DMS53 treated with DMSO at 0.1 percent for 48 hours (cell line): ENCODE measurements around the gene OR56A4.

Experiments used
- DNase-seq: peaks from one replicate; lab custom pipeline; 2025; ENCODE audit not compliant: unreplicated experiment; lab: John Stamatoyannopoulos, UW

Gene OR56A4, protein sequence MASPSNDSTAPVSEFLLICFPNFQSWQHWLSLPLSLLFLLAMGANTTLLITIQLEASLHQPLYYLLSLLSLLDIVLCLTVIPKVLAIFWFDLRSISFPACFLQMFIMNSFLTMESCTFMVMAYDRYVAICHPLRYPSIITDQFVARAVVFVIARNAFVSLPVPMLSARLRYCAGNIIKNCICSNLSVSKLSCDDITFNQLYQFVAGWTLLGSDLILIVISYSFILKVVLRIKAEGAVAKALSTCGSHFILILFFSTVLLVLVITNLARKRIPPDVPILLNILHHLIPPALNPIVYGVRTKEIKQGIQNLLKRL

DNA sequence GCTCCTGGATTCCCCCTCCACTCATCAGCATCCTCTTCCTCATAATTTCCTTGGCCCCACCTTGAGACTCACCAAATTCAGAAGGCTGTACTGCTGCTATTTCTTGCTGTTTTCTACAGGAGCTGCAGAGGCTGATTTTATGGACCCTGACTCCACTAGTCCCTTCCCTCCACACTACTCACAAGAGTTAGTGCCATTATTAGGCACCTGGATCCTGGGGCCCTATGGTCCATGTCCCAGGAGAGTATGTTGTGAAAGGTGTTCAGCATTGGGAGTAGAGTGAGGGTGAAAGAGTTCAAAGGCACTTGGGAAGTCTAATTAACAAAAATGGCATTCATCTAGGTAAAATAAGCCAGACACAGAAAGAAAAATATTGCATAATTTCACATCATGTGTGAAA, at the start of gene OR56A4:
TSS of gene OR56A4 (minus strand) at position 101 of the 400 bp plus-strand sequence. CDS start 3,954 bp downstream, outside the sequence.
- no peak for DNase-seq

DNA sequence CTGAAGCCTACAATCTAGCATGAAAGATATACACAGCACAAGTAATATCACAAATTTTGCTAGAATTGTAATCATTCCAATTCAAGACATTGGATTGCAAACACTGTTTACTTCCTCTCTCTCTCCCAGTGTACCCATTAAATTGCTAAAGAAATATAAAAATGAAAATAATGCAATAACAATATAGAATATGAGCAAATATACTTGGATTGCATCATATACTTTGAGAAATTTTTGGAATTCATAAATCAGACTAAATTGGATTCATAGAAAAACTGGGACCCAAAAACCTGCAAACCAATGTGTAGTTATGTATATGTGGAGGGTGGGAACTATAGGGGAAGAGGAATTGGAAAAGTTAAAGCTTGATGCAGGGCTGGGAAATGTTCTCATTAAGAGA, 48.8 kb upstream of the OR56A4 start:
- no peak for DNase-seq

DNA sequence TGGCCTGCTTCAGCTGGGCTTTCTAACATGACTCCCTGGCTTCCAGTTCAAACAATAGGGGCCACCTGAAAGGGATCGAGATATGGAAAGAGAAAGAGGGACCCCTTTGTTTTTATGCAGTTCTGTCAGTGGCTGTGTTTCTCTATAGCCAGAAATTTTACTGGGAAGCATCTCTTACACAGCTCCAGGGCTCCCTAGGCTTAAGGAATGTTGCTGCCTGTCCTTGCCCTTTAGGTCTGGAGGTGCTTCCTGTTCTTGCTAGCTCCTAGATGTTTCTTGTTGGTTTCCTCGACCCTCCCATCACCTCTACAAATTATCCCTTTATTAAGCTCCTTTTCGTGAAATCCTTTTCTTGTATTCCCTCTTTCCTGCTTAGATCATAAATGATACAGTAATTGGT, 45.6 kb upstream of the OR56A4 start:
- no peak for DNase-seq

DNA sequence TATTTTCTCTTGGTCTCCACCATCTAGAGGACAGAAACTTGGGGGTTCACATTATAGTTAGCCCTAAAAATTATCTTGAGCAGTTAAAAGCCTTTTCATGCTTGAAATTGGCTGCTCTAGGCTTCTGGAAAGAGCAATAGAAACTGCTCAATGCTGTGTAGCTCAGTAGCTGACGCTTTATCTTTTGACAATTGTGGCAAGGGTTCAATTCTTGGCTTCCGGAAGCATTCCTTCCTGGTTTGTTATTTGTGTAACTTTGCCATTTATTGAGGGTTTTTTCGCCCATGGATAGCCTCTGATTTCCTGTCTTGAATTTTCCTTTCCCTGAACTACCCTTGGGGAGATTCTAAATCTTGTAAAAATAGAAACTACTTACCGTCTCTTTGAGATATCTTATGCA, 34.1 kb upstream of the OR56A4 start:
- DNase-seq: no peak

DNA sequence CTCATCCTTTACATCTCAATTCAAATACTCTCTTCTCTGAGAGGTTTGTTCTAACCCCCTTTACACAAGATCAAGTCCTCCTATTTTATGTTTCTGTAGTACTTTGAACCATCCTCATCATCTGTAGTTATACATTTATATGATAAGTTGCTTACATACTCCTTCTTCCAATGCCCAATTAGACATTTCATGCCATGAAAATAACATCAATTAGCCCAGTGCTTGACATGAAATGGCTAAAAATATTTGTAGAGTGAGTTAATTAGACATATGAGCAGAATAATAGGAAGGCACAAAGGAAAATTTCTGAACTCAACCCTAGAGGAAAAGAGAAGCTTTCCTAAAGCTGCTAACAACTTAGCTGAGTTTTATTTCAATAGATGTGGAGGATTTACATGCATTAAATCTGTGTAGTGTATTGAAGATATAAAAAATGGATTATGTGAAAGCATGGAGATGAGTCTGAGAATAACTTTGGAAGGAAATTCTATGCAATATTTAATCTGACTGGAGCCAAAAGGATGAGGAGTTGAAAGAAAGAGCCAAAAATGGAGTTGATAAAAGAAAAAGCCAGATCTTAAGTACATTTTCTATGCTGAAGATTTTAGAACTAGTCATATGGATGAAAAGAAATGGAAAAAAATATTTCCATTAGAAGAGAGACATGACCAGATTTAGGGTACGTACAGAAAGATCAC, 24.1 kb upstream of the OR56A4 start, which contains the start of gene OR56A1:
TSS of gene OR56A1 (minus strand) at position 51 of the 698 bp plus-strand sequence. CDS start 3,066 bp downstream, outside the sequence.
- DNase-seq: no peak

- no peak for DNase-seq
Observed at GRCh38 chr11:6027501-6027900, 20.8 kb upstream of the OR56A4 start.

GRCh38 chr11:6025056-6025455, 18.3 kb upstream of the OR56A4 start:
- no peak for DNase-seq

- DNase-seq: peak; percentile 79
Observed at GRCh38 chr11:6022956-6023355, 16.2 kb upstream of the OR56A4 start.

- no peak for DNase-seq
Observed at GRCh38 chr11:6013042-6013441, 6.3 kb upstream of the OR56A4 start.

DNA sequence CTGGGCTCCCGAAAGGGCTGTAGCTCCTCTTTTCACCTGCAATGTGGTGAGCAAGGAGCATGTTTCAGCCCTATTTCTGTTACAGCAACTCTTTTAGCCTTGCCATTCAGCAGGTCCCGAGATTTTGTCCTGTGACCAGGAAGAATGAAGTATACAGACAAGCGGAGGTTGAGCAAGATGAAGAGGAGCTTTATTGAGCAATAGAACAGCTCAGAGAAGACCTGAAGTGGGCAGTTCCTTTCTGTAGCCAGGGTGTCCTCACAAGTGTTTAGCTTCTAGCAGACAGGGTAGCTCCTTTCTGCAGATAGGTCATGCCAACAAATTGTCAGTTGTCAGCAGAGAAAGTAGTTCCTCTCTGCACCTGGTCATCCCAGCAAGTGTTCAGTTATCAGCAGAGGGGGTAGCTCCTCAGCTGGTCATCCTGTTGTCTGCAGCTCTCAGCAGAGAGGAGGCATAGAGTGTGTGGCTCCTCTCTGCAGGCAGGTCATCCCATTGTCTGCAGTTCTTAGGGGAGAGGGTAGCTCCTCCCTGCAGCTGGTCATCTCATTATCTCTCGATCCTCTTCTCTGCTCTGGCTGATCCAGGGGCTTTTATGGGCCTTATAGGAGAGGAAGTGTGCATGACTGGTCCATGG, 5.4 kb upstream of the OR56A4 start:
- no peak for DNase-seq

DNA sequence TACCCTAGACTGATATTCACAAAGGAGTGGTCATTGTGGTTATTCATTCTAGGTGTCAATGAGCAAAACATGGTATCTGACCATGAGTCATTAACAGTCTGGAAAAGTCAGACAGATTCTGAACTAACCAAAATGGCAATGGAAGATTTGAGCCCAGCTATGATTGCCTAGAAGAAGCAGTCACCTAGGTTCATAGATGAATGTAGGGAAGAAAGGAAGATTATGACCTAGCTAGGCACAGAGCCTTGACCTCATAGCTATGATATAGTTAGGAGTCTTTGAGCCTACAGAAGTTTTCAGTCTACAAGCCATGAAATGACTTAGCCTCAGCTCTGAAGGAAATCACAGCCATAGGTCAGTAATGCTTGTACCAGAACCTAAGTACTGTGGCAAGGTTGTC, 351 bp downstream of the OR56A4 start:
- DNase-seq: no peak

- DNase-seq: no peak
Observed at GRCh38 chr11:6002202-6002699, 4.5 kb downstream of the OR56A4 start.

- no peak for DNase-seq
Observed at GRCh38 chr11:5994791-5995190, 12.0 kb downstream of the OR56A4 start.

- DNase-seq: peak; percentile 51
Observed at GRCh38 chr11:5992604-5993251, 14.0 kb downstream of the OR56A4 start.

- no peak for DNase-seq
Observed at GRCh38 chr11:5992150-5992549, 14.6 kb downstream of the OR56A4 start.

- DNase-seq: no peak
Observed at GRCh38 chr11:5989203-5989602, 17.5 kb downstream of the OR56A4 start.

- no peak for DNase-seq
Observed at GRCh38 chr11:5986885-5987284, 19.9 kb downstream of the OR56A4 start, which contains the start of gene OR52L1. TSS of gene OR52L1 (minus strand) at chr11:5986985. CDS start at chr11:5986930, 55 bp downstream.

DNA sequence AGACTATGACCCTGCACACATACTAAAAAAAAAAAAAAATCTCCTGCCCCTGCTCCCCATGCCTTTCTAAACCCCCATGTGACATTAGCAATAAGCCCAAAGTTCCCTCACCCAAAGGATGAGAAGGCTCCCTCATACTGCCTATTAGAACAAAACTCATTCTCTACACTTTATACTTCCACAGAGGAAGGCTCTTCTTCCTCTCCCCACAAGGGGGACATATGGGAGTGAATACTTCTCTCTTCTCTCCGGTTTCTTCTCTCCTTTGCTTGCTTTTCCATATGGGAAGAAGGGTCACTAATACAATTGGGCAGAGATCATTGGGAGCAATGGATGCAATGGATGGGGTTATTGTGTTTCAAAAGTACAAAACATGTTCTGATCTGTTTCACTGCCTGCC, 23.3 kb downstream of the OR56A4 start:
- DNase-seq: no peak

DNA sequence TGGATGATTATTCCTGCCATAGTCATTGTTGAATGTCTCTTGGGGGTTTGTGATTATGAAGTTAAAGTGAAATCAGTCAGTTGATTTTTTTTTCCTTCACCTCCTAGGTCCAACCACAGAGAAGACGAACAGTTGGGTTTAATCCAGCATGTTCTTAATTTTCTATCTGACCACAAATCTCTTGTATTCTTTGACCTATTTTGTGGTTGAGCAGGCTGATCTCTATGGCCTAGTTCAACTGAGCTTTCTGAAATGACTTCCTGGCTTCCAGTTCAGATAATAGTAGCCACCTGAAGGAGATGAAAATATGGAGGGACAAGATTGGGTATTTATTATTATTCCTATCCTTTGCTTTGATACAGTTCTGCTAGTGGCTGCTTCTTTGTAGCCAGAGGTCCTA, 33.2 kb downstream of the OR56A4 start:
- no peak for DNase-seq

DNA sequence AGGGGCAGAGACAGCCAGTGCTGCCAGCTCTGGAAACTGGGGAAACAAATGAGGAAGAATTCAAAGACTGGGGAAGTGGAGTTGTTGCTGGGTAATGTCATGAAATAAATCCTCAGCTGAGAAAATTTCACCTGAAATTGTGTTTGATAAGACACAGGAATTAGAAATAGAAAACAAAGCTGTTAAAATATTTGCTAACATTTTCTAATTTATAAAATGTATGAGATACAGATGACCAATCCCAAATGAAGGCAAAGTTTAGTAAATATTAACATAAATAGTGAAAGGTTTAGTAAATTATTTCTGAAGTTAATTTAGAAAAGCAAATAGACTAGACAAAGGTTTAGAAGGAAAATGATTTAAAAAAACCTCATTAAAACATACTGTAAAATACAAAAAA, 38.4 kb downstream of the OR56A4 start, which contains the start of gene OR56A5:
TSS of gene OR56A5 (minus strand) at position 101 of the 400 bp plus-strand sequence. CDS start at position 101, 0 bp downstream.
- no peak for DNase-seq

DNA sequence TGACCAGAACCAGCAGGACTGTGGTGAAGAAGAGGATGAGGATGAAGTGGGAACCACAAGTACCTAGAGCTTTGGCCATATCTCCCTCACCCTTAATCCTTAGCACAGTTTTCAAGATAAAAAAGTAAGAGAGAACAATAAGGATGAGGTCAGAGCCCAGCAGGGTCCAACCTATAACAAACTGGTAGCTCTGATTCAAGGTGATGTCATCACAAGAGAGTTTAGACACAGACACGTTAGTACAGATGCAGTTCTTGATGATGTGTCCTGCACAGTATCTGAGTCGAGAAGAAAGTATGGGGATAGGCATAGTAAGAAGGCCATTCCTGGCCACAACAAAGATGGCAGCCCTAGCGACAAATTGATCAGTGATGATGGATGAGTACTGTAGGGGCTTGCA, 39.0 kb downstream of the OR56A4 start:
- DNase-seq: no peak
